Measurements from ENCODE around the gene SORCS2.
"Not testable (repeated sequence)": the region's sequence is repeated elsewhere in the genome, so short reads cannot be mapped to it uniquely, and the experiment has no call there.

Gene SORCS2

DNA sequence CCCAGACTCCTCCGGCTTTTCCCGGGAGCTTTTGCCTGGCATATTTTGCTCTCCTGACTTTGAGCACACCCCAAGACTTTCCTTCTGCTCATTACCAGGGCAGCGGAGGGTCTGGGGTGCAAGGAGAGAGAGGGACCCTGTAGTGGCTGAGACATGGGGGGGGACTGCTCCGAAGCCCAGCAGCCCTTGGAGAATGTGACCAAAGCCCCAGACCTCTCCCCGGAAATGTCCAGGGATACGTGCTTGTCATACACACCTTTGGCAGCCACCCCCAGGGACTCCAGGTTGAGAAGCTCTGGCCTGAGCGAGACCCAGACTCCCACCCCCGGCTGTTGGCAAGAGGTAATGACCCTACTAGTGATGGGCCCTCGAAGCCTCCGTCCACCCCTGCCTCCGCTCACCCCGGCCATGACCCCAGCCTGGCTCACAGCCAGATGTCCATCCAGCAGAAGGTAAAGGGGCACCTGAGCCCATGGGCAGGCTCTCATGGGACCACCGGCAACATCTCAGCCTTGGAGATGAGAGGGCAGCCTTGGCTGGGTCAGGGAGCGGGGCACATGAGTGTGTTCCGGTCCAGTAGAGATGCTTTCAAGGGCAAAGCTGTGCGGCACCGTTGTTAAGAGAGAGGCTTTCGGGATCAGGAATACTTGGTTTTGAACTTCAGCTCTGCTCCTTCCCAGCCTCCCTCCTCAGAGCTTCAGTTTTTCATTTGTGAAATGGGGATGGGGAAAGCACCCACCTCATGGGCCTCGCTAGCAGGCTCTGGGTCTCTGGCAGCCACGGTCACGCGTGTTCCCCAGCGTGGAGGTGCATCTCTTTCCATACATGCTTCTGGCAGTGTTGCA is 240.4 kb downstream of the SORCS2 start:
- no peak for DNase-seq

DNA sequence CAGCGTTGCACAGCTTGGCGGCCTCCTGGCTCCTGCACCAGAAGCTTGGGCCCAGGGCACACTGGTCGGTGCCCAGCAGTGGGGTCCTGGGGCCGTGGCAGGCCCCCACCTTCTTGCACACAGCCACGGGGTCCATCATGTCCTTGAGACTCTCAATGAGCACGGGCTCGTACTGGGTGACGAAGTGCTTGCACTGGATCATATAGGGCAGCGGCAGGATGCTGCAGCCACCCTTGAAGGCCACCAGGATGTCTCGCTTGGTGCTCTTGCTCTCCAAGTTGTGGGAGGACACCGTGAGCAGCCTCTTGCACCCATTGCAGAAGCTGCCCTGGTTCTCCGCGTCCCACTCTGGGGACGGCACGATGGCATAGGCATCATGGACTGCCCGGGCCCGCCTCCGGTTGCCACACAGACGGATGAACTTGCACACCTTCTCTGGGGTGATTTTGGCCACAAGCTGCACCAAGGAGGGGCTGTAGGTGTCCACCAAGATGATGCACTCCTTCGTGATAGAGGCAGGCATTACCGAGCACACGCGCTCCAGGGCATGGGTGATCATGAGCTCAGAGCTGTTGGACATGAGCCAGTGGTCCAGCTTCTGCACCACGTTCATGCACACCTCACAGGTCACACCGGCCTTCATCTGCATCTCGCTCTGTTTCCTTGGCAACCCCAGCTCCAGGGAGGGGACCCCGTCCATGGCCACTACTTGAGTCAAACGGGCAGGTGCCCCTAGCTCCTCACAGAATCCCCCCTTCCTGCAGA is 241.2 kb downstream of the SORCS2 start:
- DNase-seq: no peak

DNA sequence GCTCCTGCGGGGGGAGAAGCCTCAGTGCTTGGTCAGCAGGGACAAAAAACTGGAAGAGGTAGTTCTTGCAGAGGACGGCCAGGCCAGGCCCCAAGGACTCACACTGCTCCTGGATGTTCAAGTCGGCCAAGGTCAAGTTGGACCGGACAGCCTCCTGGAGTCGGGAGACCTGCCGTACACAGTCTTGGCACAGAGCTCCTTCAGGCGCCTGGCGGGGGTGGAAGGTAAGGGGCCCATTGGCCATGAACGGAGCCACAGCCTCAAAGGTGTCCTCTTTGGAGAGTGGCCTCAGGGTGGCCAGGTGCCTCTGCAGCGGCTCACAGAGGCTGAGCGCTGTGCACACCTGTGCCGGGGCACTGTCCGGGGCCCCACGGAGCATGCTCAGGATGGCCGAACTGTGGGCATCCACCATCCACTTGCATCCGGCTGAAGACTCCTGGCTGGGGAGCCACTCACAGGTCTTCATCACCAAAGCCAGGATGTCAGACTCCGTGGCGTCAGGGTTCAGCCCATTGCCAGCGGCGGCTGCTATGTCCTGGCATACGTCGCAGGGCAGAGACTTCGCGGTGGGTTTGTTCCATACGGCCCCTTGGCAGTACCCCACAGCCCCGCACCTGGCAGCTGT is 241.9 kb downstream of the SORCS2 start:
- no peak for DNase-seq

DNA sequence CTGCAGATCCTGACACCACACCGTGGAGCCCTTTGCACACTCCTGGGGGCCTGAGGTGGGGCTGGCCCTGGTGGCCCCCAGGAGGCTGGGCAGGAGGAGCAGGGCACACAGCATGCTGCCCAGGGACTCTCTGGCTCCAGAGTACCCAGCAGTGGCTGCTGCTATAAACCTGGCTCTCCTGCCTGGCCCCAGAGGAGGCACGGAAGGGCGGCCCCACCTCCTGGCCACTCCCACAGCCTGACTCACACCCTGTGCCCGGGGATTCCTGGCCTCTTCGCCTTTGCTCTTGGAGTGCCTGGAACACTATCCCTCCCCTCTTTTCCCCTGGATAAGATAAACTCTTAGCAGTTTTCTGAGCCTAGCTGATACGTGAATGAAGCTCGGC is 242.4 kb downstream of the SORCS2 start, which contains the start of gene PSAPL1:
Gene PSAPL1, minus strand, starts transcription at position 165 of the 385 bp plus-strand sequence. Its CDS starts 51 bp downstream, at position 114.
- no peak for DNase-seq

DNA sequence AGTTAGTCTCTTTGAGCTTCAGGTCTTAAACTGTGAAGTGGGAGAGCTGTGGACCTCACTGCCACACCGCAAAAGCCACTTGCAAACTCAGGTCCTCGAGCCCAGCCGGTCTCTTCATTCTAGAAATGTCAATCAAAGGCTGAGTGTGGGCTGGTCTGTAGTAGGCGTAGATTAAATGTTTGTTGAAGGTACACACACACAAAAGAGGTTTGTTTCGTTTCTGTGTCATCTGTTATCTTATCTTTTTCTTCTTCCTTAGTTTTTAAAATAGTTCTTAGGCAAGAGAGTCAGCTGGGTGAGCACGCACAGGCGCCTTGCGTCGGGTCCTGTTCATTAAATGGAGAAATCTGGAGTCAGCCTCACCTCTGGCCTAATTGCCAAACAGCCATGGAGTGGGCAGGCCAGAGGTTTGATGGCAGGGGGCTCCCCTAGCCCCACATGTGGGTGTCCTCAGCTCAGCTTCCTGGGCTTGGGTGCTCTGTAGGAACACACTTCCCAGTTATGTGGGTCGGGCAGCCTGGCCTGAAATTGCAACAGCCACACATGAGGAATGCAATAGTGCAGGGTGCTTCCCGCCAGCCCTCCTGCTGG is 243.2 kb downstream of the SORCS2 start:
- DNase-seq: no peak

DNA sequence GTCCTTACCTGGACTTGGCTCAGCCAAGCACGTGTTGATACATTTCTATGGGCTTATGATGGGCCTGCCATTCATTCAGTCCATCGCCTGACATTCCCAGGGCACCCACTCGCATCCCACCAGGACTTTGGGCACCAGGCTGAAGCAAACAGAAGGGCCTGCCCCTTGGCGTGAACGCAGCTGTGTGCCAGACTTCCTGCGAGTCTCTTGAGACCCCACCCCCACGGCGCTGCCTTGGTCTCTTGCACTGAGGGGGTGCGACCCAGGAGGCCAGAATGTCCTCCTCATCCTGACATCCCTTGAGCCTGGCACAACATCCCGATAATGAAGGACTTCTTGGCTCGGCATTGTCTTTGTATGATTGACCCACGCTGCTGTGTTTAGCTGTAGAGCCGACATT is 243.9 kb downstream of the SORCS2 start:
- no peak for DNase-seq

DNA sequence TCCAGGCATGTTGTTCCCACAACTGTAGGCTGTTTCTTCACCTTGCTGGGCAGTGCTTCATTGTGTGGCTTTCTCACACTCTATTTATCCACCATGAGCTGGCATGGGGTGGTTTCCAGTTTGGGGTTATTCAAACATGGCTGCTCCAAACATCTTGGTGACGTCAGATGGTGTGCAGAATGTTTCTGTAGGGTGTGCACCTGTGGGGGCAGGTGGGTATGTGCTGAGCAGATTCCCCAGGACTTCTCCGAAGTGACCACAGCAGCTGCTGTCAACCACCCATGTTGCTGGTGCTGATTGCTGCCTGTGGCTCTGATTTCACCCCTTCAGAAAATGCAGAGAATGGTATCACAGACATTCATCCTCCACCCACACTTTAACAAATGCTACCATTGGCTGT is 247.4 kb downstream of the SORCS2 start:
- DNase-seq: no peak

DNA sequence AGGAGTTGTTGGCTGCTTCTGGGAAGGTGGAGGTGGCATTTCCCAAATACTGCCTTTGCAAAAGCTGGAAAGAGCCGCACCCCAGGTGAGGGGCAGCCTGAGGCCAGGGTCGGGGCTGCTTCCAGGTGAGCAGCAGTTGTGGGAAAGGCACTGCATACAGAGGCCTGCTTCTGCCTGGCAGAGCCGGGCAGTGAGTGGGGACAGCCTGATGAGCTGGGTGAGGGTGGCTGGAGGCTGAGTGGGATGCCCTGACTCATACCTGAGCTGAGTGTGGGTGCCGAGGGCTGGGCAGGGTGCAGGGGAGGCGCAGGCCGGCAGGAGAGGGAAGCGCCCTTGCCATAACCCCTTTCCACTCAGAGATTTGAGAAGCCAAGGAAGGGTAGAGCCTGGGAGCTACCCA is 248.9 kb downstream of the SORCS2 start:
- DNase-seq: no peak

DNA sequence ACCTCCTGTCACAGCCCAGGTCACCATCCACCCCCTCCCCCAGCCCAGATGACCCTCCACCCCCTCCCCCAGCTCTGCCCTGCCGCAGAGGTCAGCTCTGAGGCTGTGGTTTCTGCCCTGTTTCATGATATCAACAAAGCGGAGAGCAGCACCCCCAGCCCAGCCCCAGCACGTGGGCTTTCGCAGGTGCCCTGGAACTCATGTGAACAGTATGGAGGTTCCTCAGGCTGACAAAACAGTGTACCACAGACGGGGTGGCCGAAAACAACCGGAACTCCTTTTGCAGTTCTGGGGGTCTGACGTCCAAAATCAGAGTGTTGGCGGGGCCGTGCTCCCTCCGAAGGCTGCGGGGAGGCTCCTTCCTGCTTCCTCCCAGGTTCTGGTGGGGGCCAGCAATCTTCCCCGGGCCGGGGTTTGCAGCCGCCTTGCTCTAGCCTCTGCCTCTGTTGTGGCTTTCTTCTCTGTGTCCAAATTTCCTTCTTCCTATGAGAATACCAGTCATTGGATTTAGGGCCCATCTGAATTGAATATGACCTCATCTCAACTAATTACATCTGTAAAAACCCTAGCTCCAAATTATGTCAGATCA is 250.3 kb downstream of the SORCS2 start:
- DNase-seq: no peak

DNA sequence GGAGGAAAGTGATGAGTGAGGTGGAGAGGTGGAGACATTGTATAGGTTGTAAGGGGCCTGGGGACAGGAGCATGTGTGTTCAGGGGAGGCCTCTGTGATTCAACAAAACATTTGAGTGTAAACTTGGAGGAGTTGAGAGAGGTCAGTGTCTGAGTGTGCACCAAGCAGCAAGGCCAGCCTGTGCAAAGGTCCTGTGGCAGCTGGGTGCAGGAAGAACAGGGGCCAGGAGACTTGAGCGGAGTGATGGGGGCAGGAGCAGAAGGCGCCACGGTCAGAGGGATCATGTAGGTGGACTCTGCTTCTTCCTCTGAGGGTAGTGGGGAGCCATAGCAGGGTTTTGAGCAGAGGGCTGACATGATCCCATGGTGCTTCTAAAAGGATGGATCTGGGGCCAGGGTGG is 252.0 kb downstream of the SORCS2 start:
- DNase-seq: no peak

DNA sequence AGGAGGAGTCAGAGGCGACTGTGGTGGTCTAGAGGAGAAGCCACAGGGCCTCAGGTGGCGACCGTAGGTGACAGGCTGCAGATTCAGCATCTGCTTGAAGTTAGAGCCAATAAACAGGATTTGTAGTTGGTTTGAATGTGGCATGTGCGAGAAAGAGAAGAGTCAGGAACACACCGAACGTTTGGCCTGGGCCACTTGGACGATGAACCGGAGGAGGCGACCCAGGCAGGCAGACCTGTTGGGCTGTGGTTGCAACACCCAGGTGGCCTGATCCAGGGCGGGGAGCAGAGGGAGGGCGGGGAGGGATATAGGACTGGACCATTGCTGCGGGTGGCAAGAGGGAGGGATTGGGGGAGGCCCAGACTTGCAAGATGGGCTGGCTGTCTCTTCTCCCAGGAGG is 252.4 kb downstream of the SORCS2 start:
- DNase-seq: no peak

DNA sequence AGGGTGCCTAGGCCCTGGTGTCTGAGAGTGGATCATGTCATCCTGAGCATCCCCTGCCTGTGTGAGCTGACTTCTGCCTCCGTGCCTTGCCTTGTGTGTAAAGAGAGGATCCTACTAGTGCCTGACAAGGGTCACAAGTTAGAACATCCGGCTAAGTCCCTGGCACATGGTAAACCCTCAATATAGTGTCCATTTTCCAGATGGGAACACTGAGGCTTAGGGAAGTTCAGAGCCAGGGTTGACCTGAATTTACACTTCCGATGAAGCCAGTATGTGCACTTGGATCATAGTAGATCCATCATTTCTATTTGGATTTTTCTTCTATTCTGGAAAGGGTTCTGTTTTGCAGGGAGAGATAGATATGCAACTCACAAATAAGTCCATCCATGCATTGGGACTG is 254.9 kb downstream of the SORCS2 start:
- no peak for DNase-seq

DNA sequence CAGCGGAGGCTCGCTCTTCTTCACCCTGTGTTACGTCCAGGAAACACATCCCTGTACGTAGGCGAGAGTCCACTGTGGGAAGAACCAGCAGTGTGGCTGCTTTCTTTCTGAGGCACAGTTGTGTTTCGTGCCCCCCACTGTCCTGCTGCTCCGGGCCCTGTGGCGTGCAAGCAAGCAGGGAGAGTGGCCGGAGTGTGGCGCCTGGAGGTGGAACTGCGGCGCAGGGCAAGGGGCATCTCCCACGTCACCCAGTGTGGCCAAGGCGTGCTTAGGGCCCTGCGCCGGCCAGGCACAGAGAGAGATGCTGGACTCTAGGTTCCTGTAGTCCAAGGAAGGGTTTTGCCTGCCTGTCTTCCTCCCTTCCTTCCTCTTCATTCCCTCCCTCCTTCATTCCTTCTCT is 255.7 kb downstream of the SORCS2 start:
- DNase-seq: no peak

DNA sequence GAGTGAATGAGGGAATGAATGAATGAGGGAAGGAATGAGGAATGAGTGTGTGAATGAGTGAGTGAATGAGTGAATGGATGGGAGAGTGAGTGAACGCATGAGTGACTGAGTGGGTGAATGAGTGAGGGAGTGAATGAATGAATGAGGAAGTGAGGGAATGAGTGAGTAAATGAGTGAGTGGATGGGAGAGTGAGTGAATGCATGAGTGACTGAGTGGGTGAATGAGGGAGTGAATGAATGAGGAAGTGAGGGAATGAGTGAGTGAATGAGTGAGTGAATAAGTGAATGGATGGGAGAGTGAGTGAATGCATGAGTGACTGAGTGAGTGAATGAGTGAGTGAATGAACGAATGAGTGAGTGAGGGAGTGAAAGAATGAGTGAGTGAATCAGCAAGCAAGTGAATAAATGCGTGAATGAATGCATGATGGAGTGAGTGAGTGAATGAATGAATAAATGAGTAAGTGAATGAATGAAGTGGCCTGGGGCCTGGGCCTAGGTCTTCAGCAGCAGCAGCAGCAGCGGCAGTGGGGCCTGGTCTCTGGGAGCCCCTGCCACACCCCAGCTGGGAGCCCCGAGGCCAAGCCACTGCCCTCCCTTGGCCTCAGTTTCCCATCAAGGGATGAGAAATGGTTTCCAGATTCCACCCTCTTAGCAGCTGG is 258.6 kb downstream of the SORCS2 start:
- DNase-seq: no peak

DNA sequence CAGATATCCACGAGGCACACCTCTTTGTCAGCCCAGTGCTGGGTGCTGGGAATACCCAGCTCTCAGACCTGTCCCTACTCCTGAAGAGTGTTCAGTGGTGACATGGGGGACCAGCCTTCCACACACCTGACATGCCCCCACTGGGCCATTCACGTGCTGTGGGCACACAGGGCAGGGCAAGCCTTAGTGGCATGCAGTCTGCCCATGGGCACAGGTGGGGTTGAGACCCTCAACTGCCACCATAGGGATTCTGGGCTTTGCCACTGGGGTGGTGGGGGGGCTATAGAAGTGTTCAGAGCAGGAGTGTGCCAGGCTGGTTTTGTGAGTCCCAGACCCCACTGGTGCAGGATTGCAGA is 259.1 kb downstream of the SORCS2 start:
- DNase-seq: no peak

DNA sequence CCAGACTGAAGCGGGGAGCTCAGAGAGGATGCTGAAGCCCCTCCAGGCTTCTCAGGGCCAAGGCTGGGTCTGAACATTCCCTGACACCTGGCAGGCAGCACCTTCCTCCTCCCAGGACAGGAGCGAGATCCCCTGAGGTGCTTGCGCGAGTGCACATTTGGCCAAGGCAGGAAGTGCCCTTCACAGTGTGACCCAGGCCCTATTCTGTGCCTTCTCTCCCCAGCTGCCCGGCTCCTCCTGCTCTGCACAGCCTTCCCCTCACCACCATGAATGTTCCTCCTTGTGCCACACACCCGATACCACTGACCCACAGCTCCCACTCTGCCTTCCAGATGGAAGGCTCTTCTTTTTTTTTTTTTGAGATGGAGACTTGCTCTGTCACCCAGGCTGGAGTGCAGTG is 259.5 kb downstream of the SORCS2 start:
- no peak for DNase-seq

DNA sequence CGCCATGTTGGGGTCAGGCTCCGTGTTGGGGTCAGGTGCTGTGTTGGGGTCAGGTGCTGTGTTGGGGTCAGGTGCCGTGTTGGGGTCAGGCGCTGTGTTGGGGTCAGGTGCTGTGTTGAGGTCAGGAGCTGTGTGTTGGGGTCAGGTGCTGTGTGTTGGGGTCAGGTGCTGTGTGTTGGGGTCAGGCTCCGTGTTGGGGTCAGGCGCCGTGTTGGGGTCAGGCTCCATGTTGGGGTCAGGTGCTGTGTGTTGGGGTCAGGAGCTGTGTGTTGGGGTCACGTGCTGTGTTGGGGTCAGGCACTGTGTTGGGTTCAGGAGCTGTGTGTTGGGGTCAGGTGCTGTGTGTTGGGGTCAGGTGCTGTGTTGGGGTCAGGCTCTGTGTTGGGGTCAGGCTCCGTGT is 260.5 kb downstream of the SORCS2 start:
- DNase-seq: not testable (repeated sequence)

DNA sequence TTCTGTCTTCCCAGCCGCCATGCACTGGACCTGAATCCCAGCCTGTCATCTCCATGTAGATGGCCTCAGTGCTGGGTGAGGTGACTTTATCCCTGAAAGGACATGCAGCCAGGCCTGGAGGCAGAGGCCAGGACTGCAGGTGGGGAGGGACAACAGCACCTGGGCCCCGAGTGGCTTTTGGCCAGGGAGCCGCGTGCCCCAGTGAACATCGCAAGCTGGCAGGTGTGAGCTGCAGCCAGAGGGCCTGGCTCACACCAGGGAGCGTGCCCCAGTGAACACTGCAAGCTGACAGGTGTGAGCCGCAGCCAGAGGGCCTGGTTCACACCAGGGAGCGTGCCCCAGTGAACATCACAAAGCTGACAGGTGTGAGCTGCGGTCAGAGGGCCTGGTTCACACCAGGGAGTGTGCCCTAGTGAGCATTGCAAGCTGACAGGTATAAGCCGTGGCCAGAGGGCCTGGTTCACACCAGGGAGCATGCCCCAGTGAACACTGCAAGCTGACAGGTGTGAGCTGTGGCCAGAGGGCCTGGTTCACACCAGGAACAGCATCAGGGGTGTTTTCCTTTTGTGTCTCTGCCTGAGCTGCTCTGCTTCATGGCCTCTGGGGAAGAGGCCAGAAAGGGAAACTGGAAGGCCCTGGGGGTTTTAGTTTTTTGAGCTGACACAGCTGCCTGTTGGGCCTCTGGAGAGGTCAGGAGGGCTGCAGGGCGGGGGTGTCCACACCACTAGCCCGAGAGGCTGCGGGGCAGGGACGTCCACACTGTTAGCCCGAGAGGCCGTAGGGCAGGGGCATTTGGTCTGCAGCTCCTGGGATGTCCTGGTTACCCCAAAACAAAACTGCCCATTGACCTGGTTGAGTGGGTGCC is 265.1 kb downstream of the SORCS2 start:
- DNase-seq: no peak

DNA sequence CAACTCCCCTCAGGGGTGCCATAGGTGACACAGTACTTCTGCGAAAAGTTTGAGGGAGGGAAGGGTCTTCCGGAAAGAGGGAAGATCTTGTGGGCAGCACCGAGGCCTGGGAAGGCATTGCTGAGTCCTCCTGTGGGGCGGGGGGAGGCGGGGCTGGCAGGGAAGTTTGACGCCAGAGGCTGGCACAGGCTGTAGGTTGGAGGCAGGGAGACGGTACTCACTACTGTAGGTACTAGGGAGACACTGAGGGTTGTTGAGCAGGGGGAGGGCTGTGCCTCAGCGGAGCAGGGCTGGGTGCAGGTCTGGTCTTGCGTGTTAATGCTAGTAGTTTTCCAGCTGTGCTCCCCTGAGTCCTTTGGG is 265.7 kb downstream of the SORCS2 start:
- no peak for DNase-seq

DNA sequence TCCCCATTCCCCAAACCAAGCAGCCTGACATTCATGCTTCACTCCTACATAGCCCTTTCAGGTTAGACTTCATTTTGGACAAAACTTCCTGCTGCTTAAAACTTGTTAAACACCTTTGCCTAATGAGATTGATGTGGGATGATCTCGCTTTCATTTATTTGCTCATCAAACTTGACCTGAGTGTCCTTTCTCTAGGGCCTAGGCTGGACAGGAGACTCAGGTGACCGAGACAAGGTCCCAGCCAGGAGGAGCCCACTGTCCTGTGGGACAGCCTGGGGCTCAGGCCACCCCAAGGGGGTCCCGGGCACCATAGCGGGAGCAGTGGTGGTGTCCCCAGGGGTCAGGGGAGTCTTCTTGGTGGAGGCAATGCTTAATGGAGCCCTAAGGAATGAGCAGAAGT is 266.1 kb downstream of the SORCS2 start:
- DNase-seq: no peak

DNA sequence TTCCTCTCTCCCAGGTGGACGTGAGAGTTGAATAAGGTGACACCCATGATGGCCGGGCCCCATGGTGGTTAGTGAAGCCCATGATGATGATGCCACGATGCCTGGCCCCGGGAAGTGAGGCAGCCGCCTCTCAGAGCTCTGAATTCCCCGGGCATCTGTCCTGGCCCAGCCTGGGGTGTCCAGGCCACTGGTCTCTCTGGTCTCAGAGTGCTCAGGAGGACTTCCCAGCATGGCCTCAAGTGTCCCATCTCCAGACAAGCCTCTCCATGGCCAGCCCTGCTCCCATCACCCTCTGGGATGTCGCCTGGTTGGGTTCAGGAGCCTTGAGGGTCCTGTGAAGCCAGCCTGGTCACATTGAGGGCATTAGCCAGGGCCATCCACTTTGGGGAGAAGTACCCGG is 267.1 kb downstream of the SORCS2 start:
- DNase-seq: no peak

DNA sequence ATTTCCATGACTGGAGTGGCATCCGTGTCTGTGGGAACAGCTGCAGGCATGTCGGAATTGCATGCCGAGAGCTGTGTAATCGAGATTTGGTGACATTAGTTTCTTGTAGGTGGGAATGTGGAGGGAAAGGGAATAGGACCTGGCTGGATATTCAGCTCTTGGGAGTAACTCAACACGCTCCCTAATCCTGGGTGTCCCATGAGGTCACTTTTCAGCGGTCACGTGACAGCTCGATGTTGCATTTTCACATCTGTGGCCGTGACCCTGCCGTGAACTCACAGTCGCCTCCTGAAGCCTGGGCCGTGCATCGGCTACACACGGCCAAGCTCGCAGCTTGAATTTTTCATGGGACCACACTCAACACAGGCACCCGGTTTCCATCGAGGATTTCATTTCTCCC is 268.2 kb downstream of the SORCS2 start:
- DNase-seq: no peak
